ENCODE measurements around the gene AS3MT.

GRCh38 chr10:102926842-102927241 is 57.6 kb downstream of the AS3MT start:
- TF ChIP-seq POLR2A (IDR thresholded peaks at IDR 0.05) = no peak
- TF ChIP-seq CTCF (IDR thresholded peaks at IDR 0.05 in 4 of 5, conservative IDR thresholded peaks at IDR 0.05 in 1 of 5) = no peak

All from gastrocnemius medialis (tissue), 4 donors.